Measurements from ENCODE around the gene TAL1. TPM values are rescaled to one million over a fixed set of nuclear protein-coding genes. Genes with fewer than 3 reads are reported as not detected.
"Not testable (repeated sequence)": the region's sequence is repeated elsewhere in the genome, so short reads cannot be mapped to it uniquely, and the experiment has no call there.

The TAL1 gene
- 149 TPM for polyA plus RNA-seq (2012; ENCODE audit: insufficient read depth, insufficient read length)

- DNase-seq (ENCODE audit: low read depth, low spot score) = no peak
- H3K4me3 ChIP-seq (ENCODE audit: low read length) = peak within 1 kb of the TSS; percentile 80
Measured at GRCh38 chr1:47232187-47232874, at the start of gene TAL1. TSS of gene TAL1 (minus strand) at chr1:47232225. CDS start at chr1:47225888, 6,337 bp downstream.

DNA sequence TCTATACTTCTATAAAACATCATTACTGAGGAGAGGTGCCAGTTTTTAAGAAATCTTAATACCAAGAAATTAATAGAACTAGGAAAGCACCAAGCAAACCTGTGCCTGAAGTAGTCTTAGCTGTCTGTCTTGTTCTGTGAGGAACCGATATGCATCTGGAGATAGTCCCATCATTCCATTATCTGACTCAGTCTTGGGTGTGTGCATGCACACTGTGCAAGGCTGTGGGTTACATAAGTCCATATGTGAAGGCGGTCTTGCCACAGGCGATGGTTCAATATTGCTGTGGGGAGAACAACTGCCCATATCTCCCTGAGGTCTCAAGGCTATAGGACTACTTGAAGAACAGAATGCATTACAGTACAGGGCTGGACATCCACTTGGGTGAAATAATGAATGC, 48.1 kb upstream of the TAL1 start:
- no peak for DNase-seq (ENCODE audit: low read depth, low spot score)
- no peak overlapping the region for H3K4me3 ChIP-seq (ENCODE audit: low read length)

GRCh38 chr1:47276850-47277249, 44.8 kb upstream of the TAL1 start:
- no peak for DNase-seq (ENCODE audit: low read depth, low spot score)
- no peak overlapping the region for H3K4me3 ChIP-seq (ENCODE audit: low read length)

DNA sequence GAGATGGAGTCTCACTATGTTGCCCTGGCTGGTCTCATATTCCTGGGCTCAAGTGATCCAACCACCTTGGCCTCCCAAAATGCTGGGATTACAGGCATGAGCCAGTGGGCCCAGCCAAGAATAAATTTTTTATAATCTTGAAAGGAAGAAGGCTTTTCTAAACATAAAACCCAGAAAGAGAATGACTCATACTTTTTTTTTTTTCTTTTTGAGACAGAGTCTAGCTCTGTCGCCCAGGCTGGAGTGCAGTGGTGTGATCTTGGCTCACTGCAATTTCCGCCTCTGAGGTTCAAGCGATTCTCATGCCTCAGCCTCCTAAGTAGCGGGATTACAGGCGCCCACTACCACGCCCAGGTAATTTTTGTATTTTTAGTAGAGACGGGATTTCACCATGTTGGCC, 43.8 kb upstream of the TAL1 start:
- not testable (repeated sequence) for DNase-seq (ENCODE audit: low read depth, low spot score); H3K4me3 ChIP-seq (ENCODE audit: low read length)

DNA sequence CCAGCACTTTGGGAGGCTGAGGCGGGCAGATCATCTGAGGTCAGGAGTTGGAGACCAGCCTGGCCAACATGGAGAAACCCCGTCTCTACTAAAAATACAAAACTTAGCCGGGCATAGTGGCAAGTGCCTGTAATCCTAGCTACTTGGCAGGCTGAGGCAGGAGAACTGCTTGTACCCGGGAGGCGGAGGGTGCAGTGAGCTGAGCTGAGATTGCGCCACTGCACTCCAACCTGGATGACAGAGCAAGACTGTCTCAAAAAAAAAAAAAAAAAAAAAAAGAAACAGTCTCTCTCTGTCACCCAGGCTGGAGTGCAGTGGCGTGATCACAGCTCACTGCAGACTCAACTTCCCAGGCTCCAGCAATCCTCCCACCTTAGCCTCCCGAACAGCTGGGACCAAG, 33.5 kb upstream of the TAL1 start:
- not testable (repeated sequence) for DNase-seq (ENCODE audit: low read depth, low spot score); H3K4me3 ChIP-seq (ENCODE audit: low read length)

GRCh38 chr1:47262787-47263413, 30.9 kb upstream of the TAL1 start:
- no peak overlapping the region for H3K4me3 ChIP-seq (ENCODE audit: low read length)
- peak; percentile 66 for DNase-seq (ENCODE audit: low read depth, low spot score)

DNA sequence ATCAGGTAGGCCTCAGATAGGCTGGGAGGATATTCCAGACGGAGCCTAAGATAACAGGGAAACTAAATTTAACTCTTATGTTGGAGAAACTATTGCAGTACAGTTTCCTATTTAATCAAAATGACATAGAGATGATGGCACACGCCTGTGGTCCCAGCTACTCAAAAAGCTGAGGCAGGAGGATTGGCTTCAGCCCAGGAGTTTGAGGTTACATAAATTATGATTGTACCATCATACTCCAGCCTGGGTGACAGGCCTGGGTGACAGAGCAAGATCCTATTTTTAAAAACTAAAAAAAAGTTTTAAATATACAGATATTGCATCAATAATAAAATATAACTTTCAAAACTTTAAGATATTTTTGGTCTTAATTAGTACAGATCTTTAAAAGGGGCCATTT, 25.2 kb upstream of the TAL1 start:
- no peak for DNase-seq (ENCODE audit: low read depth, low spot score)
- H3K4me3 ChIP-seq (ENCODE audit: low read length) = no peak overlapping the region

- H3K4me3 ChIP-seq (ENCODE audit: low read length) = no peak overlapping the region
Measured at GRCh38 chr1:47252795-47253194, 20.8 kb upstream of the TAL1 start.

GRCh38 chr1:47252369-47252768, 20.3 kb upstream of the TAL1 start:
- DNase-seq (ENCODE audit: low read depth, low spot score) = no peak
- H3K4me3 ChIP-seq (ENCODE audit: low read length) = no peak overlapping the region

More at GRCh38 chr1:47252795-47253194, 20.8 kb upstream of the TAL1 start:
- DNase-seq (ENCODE audit: low read depth, low spot score) = no peak

GRCh38 chr1:47249755-47250154, 17.7 kb upstream of the TAL1 start:
- DNase-seq (ENCODE audit: low read depth, low spot score) = no peak

DNA sequence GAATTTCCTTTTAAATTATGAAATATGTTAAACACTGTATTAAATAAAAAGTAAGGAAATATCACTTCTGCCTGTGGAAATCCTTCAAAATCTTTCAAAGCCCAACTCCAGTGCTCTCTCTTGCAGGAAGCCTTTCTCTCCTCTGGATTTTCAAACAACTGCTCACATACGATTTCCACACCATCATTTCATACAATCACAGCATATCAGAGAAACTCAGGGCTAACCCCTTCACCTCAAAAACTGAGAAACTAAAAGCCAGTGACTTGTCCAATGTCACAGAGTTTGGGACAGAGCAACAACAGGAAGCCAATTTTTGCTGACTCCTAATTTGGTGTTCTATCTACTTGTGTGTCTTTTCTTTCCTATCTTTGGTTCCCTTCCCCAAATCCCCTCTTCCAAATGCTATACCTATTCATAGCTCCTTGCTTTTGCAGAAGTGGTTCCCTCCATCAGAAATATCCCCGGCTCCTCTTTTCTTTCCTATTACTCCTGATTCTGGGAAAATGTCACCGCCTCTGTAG, 12.4 kb upstream of the TAL1 start:
- H3K4me3 ChIP-seq (ENCODE audit: low read length) = no peak overlapping the region
- DNase-seq (ENCODE audit: low read depth, low spot score) = no peak

More at GRCh38 chr1:47249755-47250154, 17.7 kb upstream of the TAL1 start:
- no peak overlapping the region for H3K4me3 ChIP-seq (ENCODE audit: low read length)

DNA sequence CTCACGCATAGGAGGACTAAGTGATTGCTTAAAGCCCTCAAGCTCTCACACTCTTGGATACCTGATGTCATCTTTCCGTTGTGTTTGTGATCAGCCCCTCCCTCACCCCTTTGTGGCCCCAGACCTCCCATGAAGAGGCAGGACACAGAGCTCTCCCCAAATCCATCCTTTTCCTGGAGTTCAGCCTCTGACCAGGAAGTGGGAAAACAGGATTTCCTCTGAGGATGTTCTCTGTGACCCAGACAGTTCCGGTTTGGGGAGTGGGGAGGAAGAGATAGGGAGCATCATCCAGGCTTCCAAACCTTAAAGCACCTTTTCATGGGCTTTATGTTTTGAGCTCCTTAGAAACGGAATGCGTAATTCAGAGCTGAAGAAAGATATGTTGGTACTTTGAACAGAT, 11.9 kb upstream of the TAL1 start:
- H3K4me3 ChIP-seq (ENCODE audit: low read length) = no peak overlapping the region
- no peak for DNase-seq (ENCODE audit: low read depth, low spot score)

DNA sequence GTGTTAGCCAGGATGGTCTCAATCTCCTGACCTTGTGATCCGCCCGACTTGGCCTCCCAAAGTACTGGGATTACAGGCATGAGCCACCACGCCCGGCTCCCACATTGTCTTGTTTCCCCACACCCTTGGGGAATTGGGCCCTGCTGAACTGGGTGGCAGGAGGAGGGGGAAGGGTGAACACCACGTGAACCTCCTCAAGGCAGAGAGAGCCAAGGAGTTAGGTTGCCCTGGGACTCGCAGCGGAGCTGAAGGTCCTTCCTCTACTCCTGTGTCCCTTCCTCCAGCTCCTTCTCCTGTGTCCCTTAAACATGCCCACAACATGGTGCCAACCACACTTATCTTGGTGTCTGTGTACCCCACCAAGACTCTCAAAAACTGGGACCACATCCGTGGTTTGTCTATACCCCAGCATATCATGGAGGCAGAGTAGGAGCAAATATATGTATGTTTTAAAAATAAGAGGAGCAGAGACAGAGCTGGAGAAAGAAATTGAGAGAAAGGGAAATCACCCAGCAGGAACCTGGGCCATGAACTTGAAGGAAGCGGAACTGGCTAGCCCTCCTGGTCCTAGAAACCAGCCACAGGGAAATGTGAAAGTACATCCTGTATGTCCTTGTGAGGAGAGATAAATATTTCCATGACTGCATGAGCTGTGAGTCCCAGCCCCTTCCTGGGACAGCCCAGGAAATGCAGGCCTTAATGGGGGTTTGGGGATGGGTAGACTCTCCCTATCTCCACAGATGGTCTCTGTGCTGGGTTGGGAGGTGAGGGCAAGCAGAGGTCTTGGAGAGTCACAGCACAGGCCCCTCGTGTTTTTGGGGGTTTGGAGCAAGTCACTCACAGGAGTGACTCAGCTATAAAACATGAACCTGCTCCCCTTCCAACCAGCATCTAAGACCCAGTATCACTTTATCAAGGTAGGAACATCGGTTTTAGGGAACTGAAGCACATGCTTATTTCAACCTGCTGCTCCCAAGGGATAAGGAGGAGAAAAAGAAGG, 9.4 kb upstream of the TAL1 start:
- no peak overlapping the region for H3K4me3 ChIP-seq (ENCODE audit: low read length)
- no peak for DNase-seq (ENCODE audit: low read depth, low spot score)

DNA sequence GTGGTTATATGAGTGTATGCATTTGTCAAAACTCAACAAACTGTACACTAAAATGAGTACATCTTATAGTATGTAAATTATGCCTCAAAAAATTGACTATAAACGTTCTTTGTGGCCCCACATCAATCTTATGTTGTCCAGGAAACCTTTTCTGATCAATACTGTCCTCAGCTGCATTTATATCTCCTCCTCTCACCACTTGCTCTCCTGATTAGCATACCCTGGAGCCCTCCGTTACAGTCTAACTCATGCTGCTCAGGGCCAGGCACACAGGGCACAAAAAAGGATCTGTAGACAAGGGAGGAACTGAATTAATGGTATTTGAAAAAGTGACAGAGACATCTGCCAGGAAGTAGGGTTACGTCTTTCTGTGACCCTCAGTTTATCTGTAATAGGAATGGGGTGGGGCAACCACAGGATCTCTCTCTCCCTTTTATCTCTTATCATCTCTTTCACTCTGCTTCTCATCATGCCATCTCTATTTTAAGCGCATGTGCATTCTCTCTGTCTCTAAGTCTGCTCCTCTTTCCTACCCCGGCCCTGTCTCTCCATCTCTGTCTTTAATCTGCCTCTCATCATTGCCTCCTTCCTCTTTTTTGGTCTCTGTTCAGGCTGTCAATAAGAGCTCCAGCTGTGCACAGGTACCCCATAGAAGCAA, 7.0 kb upstream of the TAL1 start:
- H3K4me3 ChIP-seq (ENCODE audit: low read length) = peak overlapping the region; percentile 28
- DNase-seq (ENCODE audit: low read depth, low spot score) = peak; percentile 95

GRCh38 chr1:47235806-47236205, 3.8 kb upstream of the TAL1 start:
- no peak for DNase-seq (ENCODE audit: low read depth, low spot score)
- H3K4me3 ChIP-seq (ENCODE audit: low read length) = peak overlapping the region; percentile 31

DNA sequence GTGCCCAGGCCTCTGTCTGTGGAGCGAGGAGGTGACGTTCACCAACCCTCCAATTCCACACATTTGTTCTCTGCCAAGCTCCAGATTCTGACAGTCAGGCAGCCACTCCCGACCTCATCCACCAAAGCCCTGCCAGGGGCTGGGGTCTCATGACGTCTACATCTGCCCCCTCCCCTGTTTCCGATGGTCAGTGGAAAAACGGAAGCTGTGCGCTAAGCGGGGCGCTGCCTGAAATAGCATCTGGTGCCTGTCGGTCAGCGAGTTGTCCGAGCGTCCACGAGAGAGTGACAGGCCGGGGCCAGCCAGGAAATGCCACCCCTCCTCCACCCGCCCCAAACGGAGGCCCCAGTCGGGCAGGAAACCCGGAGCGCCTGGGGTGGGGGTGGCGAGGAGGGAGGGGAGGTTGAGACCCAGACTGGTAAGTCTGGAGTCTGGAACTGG, 3.2 kb upstream of the TAL1 start:
- H3K4me3 ChIP-seq (ENCODE audit: low read length) = peak overlapping the region; percentile 31
- no peak for DNase-seq (ENCODE audit: low read depth, low spot score)

DNA sequence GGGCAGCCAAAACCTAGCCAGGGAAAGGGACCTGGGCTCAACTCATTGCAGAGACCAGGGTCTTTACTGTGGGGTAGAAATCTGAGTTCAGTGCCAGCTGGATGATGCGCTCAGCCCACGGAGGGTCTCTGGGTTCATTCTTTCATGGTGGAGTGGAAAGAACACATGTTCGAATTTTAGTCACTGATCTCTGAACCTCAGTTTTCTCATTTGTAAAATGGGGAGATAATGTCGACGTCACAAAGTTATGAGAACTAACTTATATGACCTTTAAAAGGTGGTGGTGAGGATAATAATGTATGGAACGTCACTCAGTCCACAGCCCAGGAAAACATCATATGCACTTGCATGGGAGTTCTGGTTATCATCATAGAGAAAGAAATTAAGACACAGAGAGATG, 1.2 kb upstream of the TAL1 start:
- H3K4me3 ChIP-seq (ENCODE audit: low read length) = peak overlapping the region; percentile 80; the same call in 1 of the 2 replicates
- no peak for DNase-seq (ENCODE audit: low read depth, low spot score)

DNA sequence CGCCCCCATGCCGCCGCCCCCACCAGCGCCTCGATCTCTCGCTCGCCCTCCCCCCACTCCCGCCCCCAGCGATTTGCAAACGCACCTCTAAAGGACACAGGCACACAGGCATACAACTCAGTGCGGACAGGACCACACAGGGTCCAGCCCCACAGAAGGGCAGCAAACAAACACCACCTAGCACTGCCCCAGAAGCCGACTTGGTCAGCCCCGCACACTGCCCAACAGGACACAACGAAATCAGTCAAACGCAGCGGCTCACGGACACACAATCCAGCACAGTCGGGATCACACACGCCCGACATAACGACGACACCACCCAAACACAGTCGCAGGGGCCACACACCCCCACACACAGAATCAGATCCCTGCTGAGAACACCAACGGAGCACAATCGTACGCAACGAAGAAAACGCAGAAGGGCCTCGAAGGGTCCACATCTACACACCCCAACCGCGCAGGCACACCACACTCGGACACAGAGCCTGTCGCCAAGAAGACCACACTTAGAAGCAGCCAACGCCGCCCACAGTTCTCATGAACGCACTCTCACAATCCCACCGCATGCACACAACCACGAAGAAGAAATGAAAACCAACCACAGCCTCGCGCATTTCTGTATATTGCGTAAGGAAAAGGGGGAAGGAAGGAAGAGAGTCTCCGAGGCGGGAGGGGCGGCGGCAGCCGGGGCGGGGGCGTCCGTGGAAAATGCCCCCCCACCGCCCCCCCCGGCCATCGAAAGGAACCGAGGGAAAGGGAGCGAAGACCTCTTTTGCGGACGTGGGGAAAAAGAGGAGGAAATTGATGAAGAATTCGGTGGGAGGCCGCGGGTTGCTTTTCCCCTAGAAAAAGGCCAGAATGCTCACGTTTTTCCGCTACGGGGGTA, 481 bp downstream of the TAL1 start:
- DNase-seq (ENCODE audit: low read depth, low spot score) = peak; percentile 73
- peak overlapping the region; percentile 80 for H3K4me3 ChIP-seq (ENCODE audit: low read length)
